GM19397 (cell line): ENCODE results near the gene B4GALT2.

ENCODE experiments used
- ATAC-seq: cut with Tn5 transposase; IDR thresholded peaks from one replicate; pipeline ENCODE4 v1.9.1; 2021; ENCODE audit warnings: mild to moderate bottlenecking, moderate library complexity; ENCODE audit not compliant: unreplicated experiment

The B4GALT2 gene

GRCh38 chr1:43978551-43979260, at the start of gene B4GALT2:
B4GALT2 (plus strand) TSS chr1:43979210; CDS start chr1:43981161, 1,951 bp downstream.
- no peak for ATAC-seq

- no peak for ATAC-seq
Measured at GRCh38 chr1:43930168-43930948, 48.7 kb upstream of the B4GALT2 start.

- ATAC-seq, result no peak
Measured at GRCh38 chr1:43930949-43931275, 48.1 kb upstream of the B4GALT2 start.

- no peak for ATAC-seq
Measured at GRCh38 chr1:43931711-43932660, 47.0 kb upstream of the B4GALT2 start.

- ATAC-seq, result no peak
Measured at GRCh38 chr1:43932786-43933385, 46.1 kb upstream of the B4GALT2 start.

- ATAC-seq, result no peak
Measured at GRCh38 chr1:43933386-43934100, 45.5 kb upstream of the B4GALT2 start, which contains the start of gene ARTN. ARTN (plus strand) TSS chr1:43933801; CDS start chr1:43935657, 1,856 bp downstream.

GRCh38 chr1:43934101-43934985, 44.7 kb upstream of the B4GALT2 start:
- no peak for ATAC-seq

- ATAC-seq, result no peak
Measured at GRCh38 chr1:43934986-43935324, 44.1 kb upstream of the B4GALT2 start.

- no peak for ATAC-seq
Measured at GRCh38 chr1:43935711-43936427, 43.1 kb upstream of the B4GALT2 start.

- ATAC-seq, result no peak
Measured at GRCh38 chr1:43936431-43937151, 42.4 kb upstream of the B4GALT2 start.

GRCh38 chr1:43937179-43937865, 41.7 kb upstream of the B4GALT2 start:
- no peak for ATAC-seq

GRCh38 chr1:43938383-43938782, 40.6 kb upstream of the B4GALT2 start:
- no peak for ATAC-seq

GRCh38 chr1:43938892-43939587, 40.0 kb upstream of the B4GALT2 start:
- ATAC-seq, result no peak

GRCh38 chr1:43942411-43942810, 36.6 kb upstream of the B4GALT2 start:
- ATAC-seq, result no peak

- no peak for ATAC-seq
Measured at GRCh38 chr1:43944860-43945259, 34.1 kb upstream of the B4GALT2 start.

- no peak for ATAC-seq
Measured at GRCh38 chr1:43945674-43946235, 33.3 kb upstream of the B4GALT2 start.
